WTC11 (cell line): Measurements from ENCODE around the gene SHTN1. TPM values are rescaled to one million over a fixed set of nuclear protein-coding genes. Genes with fewer than 3 reads are reported as not detected.

ENCODE experiments used
- ATAC-seq: fragments of 200-7000 bp; cut with Tn5 transposase; 2 replicates; pipeline ENCODE4 v1.10.0; 2021; ENCODE audit warnings: mild to moderate bottlenecking, moderate library complexity
- CTCF ChIA-PET: fragments of 300-600 bp; sonication (Branson Sonifier 250); formaldehyde crosslinking; loops from one replicate; lab custom pipeline; 2021; ENCODE audit warnings: antibody characterized with exemption; lab: Charles Lee
- POLR2A ChIA-PET: fragments of 350-600 bp; sonication (Branson Sonifier 250); formaldehyde crosslinking; loops from one replicate; lab custom pipeline; 2021; ENCODE audit warnings: antibody characterized with exemption; lab: Charles Lee
- DNase-seq: peaks from one replicate; pipeline ENCODE4 v3.0.0; 2021; ENCODE audit warnings: low spot score
- H3K27ac Mint-ChIP-seq: 2 replicates; pipeline ENCODE4 v1.8.0; 2021; ENCODE audit warnings: mixed read lengths
- H3K27me3 Mint-ChIP-seq: 2 replicates; pipeline ENCODE4 v1.8.0; 2021; ENCODE audit warnings: low read depth, mild to moderate bottlenecking, moderate library complexity, mixed read lengths
- H3K36me3 Mint-ChIP-seq: 2 replicates; pipeline ENCODE4 v1.8.0; 2021; ENCODE audit warnings: mixed read lengths
- H3K4me1 Mint-ChIP-seq: 2 replicates; pipeline ENCODE4 v1.8.0; 2022; ENCODE audit warnings: mixed read lengths
- H3K4me3 Mint-ChIP-seq: 2 replicates; pipeline ENCODE4 v1.8.0; 2021; ENCODE audit warnings: mild to moderate bottlenecking, moderate library complexity, mixed read lengths
- H3K9me3 Mint-ChIP-seq: 2 replicates; pipeline ENCODE4 v1.8.0; 2021; ENCODE audit warnings: mixed read lengths
- ETV6 ChIP-seq: sonication (generic); formaldehyde crosslinking; IDR thresholded peaks from 2 replicates; pipeline ENCODE4 v1.8.1; 2022; ENCODE audit warnings: mild to moderate bottlenecking, missing genetic modification reagents
- IRF2 ChIP-seq: sonication (generic); formaldehyde crosslinking; IDR thresholded peaks from 2 replicates; pipeline ENCODE4 v1.8.0; 2022; ENCODE audit warnings: low read depth, missing genetic modification reagents, borderline replicate concordance
- JUN ChIP-seq: sonication (generic); formaldehyde crosslinking; IDR thresholded peaks from 2 replicates; pipeline ENCODE4 v1.8.0; 2023; ENCODE audit warnings: mild to moderate bottlenecking, missing genetic modification reagents
- NFE2L1 ChIP-seq: sonication (generic); formaldehyde crosslinking; IDR thresholded peaks from 2 replicates; pipeline ENCODE4 v1.8.1; 2023; ENCODE audit warnings: missing genetic modification reagents
- NFYB ChIP-seq: sonication (generic); formaldehyde crosslinking; conservative IDR thresholded peaks from 2 replicates; pipeline ENCODE4 v1.8.0; 2022; ENCODE audit warnings: low read depth, missing genetic modification reagents
- NR3C1 ChIP-seq: sonication (generic); formaldehyde crosslinking; conservative IDR thresholded peaks from 2 replicates; pipeline ENCODE4 v1.8.1; 2023; ENCODE audit warnings: low read depth, mild to moderate bottlenecking, missing genetic modification reagents
- SOX15 ChIP-seq: fragments of 250-450 bp; sonication (Bioruptor Pico); IDR thresholded peaks from 2 replicates; pipeline ENCODE4 v1.9.0; 2021; ENCODE audit warnings: mild to moderate bottlenecking
- ZNF121 ChIP-seq: sonication (generic); formaldehyde crosslinking; IDR thresholded peaks from 2 replicates; pipeline ENCODE4 v1.8.0; 2023; ENCODE audit warnings: missing genetic modification reagents
- ZNF423 ChIP-seq: fragments of 250-450 bp; sonication (Bioruptor Pico); IDR thresholded peaks from 2 replicates; pipeline ENCODE4 v2.1.2; 2022; ENCODE audit warnings: mild to moderate bottlenecking, moderate library complexity
- total RNA-seq: library from RNA; stranded (reverse); gene quantifications from 3 replicates; pipeline ENCODE4 v1.2.3, GENCODE V29; 2021
- TF ChIP-seq, protein P1 (sequence below): sonication (generic); formaldehyde crosslinking; IDR thresholded peaks from 2 replicates; pipeline ENCODE4 v1.8.0; 2022; ENCODE audit warnings: missing genetic modification reagents
- TF ChIP-seq, protein P2 (sequence below): sonication (generic); formaldehyde crosslinking; IDR thresholded peaks from 2 replicates; pipeline ENCODE4 v1.8.1; 2023; ENCODE audit warnings: mild to moderate bottlenecking, missing genetic modification reagents
- TF ChIP-seq, protein P3 (sequence below): fragments of 250-450 bp; sonication (Bioruptor Pico); IDR thresholded peaks from 2 replicates; pipeline ENCODE4 v1.9.0; 2021; ENCODE audit warnings: mild to moderate bottlenecking
- TF ChIP-seq, protein P4 (sequence below): sonication (generic); formaldehyde crosslinking; IDR thresholded peaks from 2 replicates; pipeline ENCODE4 v1.8.1; 2023; ENCODE audit warnings: mild to moderate bottlenecking, missing genetic modification reagents, moderate library complexity
- TF ChIP-seq, protein P5 (sequence below): sonication (generic); formaldehyde crosslinking; IDR thresholded peaks from 2 replicates; pipeline ENCODE4 v1.8.1; 2023; ENCODE audit warnings: mild to moderate bottlenecking, missing genetic modification reagents, moderate library complexity
- TF ChIP-seq, protein P6 (sequence below): sonication (generic); formaldehyde crosslinking; conservative IDR thresholded peaks from 2 replicates; pipeline ENCODE4 v1.8.1; 2023; ENCODE audit warnings: mild to moderate bottlenecking, low read depth, missing genetic modification reagents, moderate library complexity
- TF ChIP-seq, protein P7 (sequence below): sonication (generic); formaldehyde crosslinking; IDR thresholded peaks from 2 replicates; pipeline ENCODE4 v1.8.1; 2022; ENCODE audit warnings: mild to moderate bottlenecking, moderate library complexity, missing genetic modification reagents
- TF ChIP-seq, protein P8 (sequence below): sonication (generic); formaldehyde crosslinking; IDR thresholded peaks from 2 replicates; pipeline ENCODE4 v1.8.1; 2022; ENCODE audit warnings: missing genetic modification reagents, borderline replicate concordance
- TF ChIP-seq, protein P9 (sequence below): sonication (generic); formaldehyde crosslinking; IDR thresholded peaks from 2 replicates; pipeline ENCODE4 v1.8.1; 2022; ENCODE audit warnings: low read depth, mild to moderate bottlenecking, moderate library complexity, missing genetic modification reagents, borderline replicate concordance

SHTN1 gene
- total RNA-seq, 1 experiment from 2014 or later, result 11.0 TPM

DNA sequence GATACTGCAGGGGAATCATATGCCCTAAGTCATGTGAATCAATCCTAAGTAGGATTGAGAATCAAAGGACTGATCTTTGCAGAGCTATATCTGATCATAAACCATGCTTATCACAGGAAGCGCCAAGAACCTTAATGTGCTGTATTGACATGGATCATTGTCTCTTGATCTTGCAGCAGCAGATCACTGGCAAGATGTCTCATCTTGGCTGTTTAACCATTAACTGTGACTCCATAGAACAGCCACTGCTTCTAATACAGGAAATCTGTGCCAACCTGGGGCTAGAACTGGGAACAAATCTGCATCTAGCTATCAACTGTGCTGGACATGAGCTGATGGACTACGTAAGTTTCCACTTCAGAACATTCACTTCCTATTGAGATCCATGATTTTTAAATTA, 134.0 kb downstream of the SHTN1 start (continued):
- TF ChIP-seq, protein P1, sequence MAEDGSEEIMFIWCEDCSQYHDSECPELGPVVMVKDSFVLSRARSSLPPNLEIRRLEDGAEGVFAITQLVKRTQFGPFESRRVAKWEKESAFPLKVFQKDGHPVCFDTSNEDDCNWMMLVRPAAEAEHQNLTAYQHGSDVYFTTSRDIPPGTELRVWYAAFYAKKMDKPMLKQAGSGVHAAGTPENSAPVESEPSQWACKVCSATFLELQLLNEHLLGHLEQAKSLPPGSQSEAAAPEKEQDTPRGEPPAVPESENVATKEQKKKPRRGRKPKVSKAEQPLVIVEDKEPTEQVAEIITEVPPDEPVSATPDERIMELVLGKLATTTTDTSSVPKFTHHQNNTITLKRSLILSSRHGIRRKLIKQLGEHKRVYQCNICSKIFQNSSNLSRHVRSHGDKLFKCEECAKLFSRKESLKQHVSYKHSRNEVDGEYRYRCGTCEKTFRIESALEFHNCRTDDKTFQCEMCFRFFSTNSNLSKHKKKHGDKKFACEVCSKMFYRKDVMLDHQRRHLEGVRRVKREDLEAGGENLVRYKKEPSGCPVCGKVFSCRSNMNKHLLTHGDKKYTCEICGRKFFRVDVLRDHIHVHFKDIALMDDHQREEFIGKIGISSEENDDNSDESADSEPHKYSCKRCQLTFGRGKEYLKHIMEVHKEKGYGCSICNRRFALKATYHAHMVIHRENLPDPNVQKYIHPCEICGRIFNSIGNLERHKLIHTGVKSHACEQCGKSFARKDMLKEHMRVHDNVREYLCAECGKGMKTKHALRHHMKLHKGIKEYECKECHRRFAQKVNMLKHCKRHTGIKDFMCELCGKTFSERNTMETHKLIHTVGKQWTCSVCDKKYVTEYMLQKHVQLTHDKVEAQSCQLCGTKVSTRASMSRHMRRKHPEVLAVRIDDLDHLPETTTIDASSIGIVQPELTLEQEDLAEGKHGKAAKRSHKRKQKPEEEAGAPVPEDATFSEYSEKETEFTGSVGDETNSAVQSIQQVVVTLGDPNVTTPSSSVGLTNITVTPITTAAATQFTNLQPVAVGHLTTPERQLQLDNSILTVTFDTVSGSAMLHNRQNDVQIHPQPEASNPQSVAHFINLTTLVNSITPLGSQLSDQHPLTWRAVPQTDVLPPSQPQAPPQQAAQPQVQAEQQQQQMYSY, result no peak
- TF ChIP-seq, protein P2, sequence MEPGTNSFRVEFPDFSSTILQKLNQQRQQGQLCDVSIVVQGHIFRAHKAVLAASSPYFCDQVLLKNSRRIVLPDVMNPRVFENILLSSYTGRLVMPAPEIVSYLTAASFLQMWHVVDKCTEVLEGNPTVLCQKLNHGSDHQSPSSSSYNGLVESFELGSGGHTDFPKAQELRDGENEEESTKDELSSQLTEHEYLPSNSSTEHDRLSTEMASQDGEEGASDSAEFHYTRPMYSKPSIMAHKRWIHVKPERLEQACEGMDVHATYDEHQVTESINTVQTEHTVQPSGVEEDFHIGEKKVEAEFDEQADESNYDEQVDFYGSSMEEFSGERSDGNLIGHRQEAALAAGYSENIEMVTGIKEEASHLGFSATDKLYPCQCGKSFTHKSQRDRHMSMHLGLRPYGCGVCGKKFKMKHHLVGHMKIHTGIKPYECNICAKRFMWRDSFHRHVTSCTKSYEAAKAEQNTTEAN (CRISPR knock-in tag), result no peak
- TF ChIP-seq ZNF121 (CRISPR knock-in tag) (no peak), JUN (CRISPR knock-in tag) (no peak), NFYB (CRISPR knock-in tag) (no peak), IRF2 (no peak)
- TF ChIP-seq, protein P3, sequence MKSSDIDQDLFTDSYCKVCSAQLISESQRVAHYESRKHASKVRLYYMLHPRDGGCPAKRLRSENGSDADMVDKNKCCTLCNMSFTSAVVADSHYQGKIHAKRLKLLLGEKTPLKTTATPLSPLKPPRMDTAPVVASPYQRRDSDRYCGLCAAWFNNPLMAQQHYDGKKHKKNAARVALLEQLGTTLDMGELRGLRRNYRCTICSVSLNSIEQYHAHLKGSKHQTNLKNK, result no peak
- TF ChIP-seq, protein P4, sequence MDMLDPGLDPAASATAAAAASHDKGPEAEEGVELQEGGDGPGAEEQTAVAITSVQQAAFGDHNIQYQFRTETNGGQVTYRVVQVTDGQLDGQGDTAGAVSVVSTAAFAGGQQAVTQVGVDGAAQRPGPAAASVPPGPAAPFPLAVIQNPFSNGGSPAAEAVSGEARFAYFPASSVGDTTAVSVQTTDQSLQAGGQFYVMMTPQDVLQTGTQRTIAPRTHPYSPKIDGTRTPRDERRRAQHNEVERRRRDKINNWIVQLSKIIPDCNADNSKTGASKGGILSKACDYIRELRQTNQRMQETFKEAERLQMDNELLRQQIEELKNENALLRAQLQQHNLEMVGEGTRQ (CRISPR knock-in tag), result no peak
- TF ChIP-seq, protein P5, sequence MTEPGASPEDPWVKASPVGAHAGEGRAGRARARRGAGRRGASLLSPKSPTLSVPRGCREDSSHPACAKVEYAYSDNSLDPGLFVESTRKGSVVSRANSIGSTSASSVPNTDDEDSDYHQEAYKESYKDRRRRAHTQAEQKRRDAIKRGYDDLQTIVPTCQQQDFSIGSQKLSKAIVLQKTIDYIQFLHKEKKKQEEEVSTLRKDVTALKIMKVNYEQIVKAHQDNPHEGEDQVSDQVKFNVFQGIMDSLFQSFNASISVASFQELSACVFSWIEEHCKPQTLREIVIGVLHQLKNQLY (CRISPR knock-in tag), result no peak

DNA sequence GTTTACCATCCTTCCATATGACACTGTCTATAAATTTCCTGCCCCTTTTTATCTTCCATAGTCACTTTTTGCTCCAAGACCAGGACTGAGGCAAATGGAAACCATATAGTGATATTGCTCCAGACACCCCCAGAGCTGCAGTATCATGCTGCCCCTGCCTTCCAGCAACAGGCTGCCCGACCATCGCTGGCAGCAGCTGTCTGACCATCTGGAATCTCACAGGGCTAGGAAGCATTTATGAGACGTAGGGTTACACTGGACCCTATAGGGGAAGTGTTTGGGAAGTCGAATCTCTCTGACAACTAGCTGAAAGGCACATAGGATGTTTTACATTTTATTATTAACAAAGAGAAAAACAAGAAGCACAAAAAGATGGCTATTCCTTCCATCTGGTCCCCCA, 136.3 kb downstream of the SHTN1 start:
- no peak overlapping the region for H3K27ac Mint-ChIP-seq
- ATAC-seq (no peak), DNase-seq (no peak)
- no peak overlapping the region for H3K4me3 Mint-ChIP-seq
- H3K4me1 Mint-ChIP-seq, result peaks cover 36% of the 10 kb centered on the region
- H3K27me3 Mint-ChIP-seq, result peaks cover 3% of the 10 kb centered on the region; the same call in 1 of the 2 replicates
- H3K36me3 Mint-ChIP-seq, result peaks cover 11% of the 10 kb centered on the region
- ChIA-PET POLR2A (no interaction called here), CTCF (no interaction called here)
- peaks cover 10% of the 10 kb centered on the region for H3K9me3 Mint-ChIP-seq
- no peak for TF ChIP-seq SOX15 (CRISPR knock-in tag)
- TF ChIP-seq ZNF423, result no peak
- TF ChIP-seq, protein P2 (CRISPR knock-in tag), result no peak
- TF ChIP-seq NFE2L1 (CRISPR knock-in tag), result no peak
- TF ChIP-seq, protein P6, sequence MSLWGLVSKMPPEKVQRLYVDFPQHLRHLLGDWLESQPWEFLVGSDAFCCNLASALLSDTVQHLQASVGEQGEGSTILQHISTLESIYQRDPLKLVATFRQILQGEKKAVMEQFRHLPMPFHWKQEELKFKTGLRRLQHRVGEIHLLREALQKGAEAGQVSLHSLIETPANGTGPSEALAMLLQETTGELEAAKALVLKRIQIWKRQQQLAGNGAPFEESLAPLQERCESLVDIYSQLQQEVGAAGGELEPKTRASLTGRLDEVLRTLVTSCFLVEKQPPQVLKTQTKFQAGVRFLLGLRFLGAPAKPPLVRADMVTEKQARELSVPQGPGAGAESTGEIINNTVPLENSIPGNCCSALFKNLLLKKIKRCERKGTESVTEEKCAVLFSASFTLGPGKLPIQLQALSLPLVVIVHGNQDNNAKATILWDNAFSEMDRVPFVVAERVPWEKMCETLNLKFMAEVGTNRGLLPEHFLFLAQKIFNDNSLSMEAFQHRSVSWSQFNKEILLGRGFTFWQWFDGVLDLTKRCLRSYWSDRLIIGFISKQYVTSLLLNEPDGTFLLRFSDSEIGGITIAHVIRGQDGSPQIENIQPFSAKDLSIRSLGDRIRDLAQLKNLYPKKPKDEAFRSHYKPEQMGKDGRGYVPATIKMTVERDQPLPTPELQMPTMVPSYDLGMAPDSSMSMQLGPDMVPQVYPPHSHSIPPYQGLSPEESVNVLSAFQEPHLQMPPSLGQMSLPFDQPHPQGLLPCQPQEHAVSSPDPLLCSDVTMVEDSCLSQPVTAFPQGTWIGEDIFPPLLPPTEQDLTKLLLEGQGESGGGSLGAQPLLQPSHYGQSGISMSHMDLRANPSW (CRISPR knock-in tag), result no peak
- TF ChIP-seq, protein P7, sequence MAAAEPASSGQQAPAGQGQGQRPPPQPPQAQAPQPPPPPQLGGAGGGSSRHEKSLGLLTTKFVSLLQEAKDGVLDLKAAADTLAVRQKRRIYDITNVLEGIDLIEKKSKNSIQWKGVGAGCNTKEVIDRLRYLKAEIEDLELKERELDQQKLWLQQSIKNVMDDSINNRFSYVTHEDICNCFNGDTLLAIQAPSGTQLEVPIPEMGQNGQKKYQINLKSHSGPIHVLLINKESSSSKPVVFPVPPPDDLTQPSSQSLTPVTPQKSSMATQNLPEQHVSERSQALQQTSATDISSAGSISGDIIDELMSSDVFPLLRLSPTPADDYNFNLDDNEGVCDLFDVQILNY (CRISPR knock-in tag), result no peak
- no peak for TF ChIP-seq ETV6 (CRISPR knock-in tag)
- TF ChIP-seq, protein P8, sequence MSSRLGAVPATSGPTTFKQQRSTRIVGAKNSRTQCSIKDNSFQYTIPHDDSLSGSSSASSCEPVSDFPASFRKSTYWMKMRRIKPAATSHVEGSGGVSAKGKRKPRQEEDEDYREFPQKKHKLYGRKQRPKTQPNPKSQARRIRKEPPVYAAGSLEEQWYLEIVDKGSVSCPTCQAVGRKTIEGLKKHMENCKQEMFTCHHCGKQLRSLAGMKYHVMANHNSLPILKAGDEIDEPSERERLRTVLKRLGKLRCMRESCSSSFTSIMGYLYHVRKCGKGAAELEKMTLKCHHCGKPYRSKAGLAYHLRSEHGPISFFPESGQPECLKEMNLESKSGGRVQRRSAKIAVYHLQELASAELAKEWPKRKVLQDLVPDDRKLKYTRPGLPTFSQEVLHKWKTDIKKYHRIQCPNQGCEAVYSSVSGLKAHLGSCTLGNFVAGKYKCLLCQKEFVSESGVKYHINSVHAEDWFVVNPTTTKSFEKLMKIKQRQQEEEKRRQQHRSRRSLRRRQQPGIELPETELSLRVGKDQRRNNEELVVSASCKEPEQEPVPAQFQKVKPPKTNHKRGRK, result no peak
- TF ChIP-seq NR3C1 (CRISPR knock-in tag), result no peak
- TF ChIP-seq, protein P9, sequence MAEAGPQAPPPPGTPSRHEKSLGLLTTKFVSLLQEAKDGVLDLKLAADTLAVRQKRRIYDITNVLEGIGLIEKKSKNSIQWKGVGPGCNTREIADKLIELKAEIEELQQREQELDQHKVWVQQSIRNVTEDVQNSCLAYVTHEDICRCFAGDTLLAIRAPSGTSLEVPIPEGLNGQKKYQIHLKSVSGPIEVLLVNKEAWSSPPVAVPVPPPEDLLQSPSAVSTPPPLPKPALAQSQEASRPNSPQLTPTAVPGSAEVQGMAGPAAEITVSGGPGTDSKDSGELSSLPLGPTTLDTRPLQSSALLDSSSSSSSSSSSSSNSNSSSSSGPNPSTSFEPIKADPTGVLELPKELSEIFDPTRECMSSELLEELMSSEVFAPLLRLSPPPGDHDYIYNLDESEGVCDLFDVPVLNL (CRISPR knock-in tag), result no peak
- TF ChIP-seq, protein P4 (CRISPR knock-in tag), result no peak
